ENCODE measurements around the gene MCEE.
"Not testable (repeated sequence)": the region's sequence is repeated elsewhere in the genome, so short reads cannot be mapped to it uniquely, and the experiment has no call there.

MCEE gene

DNA sequence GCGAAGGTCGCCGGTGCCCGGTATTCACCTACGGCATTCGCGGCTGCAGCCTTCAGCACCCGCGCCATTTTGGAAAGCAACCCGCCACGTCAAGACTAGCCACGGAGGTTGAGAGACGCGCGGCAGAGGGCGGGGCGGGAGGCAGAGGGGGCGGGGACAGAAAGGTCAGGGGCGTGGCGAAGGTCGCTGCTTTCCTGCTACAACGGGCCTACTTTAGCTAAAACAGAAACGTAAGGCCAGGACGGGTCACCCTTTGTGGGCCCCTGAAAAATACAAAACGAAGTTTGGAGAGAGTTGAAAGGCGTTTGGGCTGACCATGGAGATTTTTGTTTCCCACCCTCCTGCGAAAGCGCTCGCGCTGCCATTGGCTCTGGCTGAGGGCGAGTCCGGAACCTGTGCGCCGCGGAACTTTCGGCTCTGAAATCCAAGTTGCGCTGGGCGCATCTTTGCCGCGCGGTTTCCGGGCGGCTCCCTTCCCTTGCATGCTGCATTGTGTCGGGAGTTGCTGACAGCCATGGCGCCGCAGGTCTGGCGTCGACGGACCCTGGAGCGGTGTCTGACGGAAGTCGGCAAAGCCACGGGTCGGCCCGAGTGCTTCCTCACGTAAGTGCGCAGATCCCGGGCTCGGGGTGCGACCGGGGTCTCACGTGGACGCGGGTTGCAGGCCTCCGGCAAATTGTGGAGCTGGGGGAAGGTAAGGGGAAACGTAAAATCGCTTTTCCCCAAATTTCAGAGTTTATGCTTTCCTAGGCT, at the start of gene MCEE, which contains the start of gene MPHOSPH10:
MCEE (minus strand) TSS at position 78 of the 753 bp plus-strand sequence; CDS start at position 68, 10 bp downstream.
MPHOSPH10 (plus strand) TSS at position 483 of the 753 bp plus-strand sequence; CDS start at position 515, 32 bp downstream.
- DNase-seq: peak; percentile 60

DNA sequence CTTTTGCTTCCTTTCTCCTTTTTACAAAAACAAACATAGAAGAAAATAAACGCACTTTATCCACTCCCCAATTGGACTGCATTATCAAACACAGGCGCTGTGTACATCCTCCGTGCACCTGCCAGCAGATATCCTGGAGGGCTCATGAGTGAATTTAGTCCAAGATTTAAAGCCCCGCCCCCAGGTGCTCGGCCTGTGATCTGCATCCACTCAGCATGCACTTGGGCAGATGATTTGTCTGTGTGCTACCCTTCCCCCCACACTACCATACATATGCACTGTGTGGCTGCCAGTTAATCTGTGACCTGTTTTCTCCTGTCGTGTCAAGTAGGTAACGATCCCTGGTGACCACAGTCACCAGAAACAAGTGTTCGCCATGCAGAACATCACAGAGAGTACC, 48.8 kb upstream of the MCEE start:
- not testable (repeated sequence) for DNase-seq

DNA sequence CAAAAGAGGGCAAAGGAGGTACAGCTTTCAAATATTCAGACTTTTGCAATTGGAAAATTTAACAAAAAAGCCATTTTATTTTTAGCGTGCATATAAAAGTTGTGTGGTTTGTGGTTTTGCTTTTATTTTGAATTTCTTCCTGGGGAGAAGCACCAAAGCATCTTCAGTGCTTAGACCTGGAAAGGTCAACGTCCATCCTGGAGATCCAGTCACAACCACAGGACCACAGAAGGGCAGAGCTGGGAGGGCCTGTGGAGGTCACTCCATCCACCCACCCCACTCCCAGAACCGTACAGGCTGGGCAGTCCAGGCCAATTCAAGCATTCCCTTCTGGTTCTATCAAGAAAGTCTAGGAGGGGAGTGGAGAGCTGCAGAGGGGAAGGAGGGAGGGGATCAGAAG, 44.2 kb upstream of the MCEE start:
- no peak for DNase-seq

DNA sequence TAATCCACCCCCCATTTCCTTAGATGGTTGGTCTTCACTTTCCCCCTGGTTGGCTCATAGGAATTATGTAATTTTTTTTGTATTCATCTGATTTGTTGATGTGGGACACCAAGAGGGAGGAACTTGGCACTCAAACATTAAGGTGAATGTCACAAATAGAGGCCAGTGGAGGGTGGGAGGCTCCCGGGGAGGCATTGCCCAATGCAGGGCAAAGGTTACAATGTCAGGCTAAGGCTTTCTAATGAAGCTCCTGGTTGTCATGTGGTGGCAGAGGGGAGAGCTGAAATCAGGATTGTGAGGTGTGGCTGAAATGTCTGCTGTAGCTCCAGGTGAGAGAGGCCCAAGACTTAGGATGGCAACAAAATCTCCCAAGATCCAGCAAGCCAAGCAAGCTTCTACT, 43.1 kb upstream of the MCEE start:
- DNase-seq: no peak

DNA sequence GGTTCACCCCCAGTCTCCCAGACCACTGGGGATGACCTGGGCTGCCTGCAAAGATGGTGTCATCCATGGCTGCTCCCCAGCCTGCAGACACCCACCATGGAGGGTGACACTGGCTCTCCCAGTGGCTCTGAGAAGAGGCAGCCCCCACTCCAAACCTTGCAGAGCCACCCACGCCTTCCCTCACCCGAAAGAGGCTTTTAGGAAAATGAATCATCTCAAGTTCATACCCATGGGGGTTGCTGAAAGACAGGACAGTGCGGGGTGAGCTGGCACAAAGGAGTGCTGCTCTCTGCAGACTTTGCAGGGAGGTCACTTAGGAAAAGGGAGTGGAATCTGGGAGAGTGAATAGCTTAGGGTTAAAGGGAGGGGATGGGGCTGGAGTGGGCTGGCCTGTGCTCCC, 36.8 kb upstream of the MCEE start:
- DNase-seq: no peak

DNA sequence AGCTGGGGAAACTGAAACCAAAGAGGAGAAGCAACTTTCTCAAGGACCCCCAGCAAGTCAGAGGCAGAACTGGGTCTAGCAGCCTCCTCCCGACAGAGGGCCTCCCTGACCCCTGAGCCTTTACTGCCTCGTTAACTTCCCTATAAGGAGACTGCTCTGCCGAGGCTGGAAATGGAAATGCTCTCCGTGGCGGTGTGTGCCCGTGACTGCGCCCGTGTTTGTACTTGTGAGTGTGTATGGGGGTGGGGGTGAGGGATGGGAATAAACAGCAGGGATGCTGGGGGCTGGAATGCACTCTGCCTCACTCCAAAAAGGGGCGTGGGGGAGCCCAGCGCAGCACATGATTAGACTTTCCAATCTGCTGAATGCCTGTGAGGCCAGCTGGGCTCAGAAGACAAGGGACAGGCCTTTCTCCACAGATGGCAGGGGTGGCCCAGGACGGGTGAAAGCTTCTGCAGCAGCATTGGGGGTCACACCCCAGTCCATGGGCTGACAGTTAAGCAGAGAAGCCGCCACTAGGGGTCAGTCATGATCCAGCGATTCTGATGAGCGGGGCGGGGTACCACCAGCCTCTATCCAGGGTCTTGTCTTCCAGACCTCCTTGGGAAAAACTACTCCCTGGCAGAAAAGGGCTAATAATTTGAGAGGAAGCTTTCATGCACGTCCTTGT, 27.2 kb upstream of the MCEE start:
- DNase-seq: peak; percentile 11

DNA sequence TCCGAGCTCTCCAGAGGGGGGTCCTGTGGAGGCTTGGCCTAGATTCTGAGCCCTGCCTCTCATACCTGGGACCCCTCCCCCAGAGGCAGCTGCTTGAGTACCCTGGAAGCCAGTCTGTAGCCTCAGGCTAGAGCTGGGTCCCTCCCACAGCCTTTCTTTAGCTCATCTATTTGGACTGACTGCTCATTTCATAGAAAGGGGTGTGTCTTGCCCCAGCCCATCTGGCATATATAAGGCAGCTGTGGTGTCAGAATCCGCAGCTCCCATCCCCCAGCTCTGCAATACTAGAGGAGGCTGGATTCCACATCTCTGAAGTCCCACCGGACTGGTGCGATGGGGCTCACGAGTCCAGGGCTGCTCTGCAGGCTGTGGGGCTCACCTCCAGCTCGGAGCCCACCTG, 26.5 kb upstream of the MCEE start:
- no peak for DNase-seq

DNA sequence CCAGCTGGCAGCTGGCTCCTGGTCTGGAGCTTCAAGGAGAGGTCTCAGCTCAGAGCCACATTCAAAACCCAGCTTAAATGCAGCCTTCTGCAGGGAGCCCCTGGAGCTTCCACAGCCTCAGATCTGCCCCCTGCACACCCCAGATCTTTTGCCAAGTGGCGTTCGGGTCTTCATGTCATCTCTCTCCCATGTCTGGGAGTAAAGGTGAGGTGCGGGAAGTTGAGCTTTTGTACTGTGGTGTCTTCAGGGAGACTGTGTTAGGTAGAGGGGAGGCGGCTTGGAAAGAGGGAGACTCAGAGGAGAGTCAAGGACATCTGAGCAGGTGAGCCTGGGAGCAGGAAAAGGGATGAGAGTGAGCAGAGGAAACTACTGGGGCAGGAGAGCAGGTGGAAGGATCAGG, 25.8 kb upstream of the MCEE start:
- no peak for DNase-seq

DNA sequence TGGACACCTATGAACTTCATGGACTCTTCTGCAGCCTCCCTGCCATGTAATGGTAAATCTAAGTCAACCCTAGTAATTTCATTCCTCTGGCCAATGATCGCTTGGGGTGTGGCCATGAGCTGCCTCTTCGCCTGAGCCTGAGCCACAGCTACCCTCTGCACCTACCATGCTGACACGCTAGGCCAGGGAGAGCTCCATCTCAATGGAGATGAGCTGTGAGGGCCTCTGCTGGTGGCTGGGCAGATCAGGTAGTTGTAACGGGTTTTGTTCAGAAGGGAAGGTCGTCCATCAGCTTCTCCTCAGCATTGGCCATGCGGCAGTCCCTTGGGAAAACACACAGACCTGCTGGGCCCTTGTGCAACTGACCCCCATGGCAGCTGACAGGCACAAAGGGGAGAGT, 24.8 kb upstream of the MCEE start:
- DNase-seq: no peak

DNA sequence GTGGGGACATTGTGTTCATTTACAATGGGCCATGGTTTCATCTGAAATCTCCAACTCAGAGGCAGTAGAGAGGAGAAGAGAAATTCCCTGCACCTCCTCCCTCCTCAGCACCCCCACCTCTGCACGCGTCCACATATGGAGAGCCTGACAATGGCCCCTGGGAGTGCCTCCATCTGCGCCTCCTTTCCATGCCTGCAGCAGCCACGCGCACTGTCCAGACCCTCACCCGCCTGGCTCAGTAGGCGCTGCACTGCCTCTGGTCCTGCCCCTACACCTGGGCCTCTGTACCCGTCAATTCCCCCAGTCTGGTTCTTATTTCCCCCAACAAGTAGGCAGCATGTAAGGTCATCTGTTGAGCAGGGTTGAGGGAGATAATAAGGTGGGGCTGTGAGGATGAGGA, 24.2 kb upstream of the MCEE start:
- no peak for DNase-seq

DNA sequence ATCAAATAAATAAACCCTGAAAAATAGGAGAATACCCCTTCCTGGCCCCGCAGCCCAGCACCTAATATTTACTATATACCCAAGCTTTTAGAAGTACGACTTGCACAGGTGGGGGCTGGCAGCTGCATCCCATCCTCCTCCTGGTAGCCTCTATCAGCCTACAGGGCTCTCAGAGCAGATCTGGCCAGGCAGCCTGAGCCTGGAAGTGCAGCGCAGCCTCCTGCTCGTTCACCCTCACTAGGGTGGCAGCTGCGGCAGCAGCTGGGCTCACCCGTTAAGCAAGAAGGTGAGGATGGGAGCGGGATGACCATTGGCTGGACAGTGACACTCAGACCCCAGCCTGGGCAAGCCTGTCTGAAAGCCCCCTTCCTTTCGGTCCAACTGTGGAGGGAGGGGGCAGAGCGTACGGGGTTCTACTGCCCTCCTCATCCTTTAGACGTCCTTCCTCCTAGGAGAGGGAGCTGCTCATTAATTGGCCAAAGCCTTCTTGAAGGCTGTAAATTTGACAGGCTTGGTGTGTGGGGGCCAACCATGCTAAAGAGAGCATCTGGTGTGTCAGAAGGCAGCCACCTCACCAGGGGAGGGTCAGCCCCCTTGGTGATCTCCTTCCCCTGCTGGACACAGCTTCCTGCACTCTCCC, 23.7 kb upstream of the MCEE start:
- DNase-seq: no peak

DNA sequence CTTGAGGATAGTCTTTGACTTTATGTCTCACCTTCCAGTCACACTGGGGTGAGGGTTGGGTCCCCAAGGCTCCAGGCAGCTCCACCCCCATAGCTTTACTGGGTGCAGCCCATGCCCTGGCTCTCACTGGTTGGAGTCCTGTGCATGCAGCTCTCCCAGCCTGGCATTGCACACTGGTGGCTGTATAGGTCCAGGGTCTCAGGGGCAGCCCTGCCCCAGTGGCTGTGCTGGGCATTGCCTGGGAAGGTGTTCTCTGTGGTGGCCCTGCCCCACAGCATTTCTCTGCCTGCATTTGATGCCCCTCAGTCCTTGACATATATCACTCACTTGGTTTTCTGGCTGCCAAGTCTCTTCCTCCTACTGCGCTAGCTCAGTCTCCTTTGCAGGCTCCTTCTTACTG, 21.6 kb upstream of the MCEE start:
- DNase-seq: no peak

DNA sequence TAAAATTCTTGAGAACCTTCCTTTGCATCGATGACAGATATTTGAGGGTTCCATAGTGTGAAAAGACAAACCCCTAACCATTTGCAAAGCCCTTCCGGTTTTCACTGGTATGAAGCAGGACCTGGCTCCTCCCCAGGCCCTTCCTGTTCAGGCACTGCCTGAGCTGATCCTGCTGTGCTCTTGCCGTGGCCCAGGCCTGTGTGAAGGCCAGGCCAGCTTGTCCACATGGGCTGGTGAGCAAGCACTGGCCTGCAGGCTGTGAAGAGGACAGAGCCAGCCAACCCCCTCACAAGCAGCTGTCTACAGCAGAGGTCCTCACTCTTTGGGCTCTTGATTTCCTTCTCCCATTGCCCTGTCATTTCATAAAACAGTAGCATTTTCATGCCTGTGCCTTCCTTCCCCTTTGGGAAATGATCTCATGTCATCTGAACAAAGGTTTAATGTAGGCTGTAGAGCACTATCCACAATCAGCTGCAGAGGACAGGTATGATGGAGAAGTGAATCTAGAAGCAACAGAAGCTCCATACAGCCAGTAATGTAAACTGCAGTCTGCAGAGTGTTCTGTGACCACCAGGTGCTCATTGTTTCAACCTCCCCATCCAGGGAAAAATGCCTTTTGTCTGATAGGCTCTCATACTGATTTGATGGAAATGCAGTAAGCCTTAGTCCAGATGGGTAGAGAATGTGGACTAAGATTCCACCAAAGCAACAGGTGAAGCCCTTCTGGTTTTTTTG, 20.2 kb upstream of the MCEE start:
- no peak for DNase-seq

DNA sequence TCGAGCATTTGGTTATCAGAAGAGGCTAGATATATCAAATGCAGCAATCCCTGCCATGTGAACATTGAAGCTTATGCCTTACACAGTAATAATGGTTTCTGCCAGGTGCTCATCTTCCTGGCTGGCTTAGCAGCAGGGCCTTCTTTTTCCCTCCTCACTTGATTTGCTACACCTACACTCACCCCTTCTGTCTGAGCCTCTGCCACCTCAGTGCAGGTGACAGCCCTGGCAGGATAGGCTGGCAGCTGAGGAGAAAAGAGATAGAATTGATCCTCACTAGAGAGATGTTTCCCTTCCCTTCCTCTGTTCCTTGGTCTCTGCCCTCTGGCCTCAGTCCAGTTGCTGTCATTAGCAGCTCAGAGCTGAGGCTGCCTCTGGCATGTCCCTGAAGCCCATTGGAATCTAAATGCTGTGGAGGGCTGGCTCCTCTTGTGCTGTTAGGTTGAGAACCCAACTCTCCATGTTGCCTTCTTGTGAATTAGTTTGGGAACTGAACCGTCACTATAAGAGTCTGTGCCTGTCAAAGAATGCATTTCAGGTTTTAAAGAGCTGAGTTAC, 18.6 kb upstream of the MCEE start:
- no peak for DNase-seq

DNA sequence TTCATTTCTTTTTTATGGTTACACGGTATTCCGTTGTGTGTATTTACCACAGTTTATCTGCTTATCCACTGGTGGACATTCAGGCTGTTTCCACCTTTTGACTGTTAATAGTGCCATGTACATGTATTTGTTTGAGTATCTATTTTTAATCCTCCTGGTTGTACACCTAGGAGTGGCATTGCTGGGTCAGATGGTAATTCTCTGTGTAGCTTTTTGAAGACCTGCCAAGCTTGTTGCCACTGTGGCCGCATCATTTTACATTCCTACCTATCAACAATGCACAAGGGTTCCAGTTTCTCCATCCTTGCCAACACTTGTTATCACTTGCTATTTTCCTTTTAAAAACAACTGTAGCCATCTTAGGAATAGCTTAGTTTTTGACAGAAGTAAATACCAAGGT, 13.8 kb upstream of the MCEE start:
- no peak for DNase-seq

DNA sequence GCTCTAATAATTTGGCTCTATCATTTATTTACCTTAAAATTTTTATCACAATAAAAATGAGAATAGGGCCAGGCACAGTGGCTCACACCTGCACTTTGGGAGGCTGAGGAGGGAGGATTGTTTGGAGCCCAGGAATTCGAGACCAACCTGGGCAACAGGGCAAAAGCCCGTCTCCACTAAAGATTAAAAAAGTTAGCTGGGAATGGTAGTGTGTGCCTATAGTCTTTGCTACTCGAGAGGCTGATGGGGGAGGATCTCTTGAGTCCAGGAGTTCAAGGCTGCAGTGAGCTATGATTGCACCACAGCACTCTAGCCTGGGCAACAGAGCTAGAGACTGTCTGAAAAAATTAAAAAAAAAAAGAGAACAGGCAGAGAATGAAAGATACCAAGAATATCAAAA, 6.1 kb upstream of the MCEE start:
- DNase-seq: no peak

DNA sequence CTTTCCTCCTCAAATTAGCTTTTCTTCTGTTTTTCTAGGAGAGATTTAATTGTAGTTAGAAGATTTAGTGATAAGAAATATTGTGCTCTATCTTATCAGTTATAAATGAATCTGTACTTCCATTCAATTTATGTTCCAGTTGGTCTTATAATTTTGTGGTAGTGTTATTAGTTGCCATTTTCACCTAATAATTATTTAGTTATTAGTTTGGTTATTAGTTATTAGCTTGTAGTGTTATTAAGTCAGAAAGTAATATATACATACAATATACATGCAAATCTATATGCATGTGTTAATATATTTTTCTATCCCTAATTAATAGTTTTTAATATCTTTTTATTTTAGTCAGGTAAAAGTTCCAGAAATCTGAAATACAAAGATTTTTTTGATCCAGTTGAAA, 3.6 kb upstream of the MCEE start:
- no peak for DNase-seq

DNA sequence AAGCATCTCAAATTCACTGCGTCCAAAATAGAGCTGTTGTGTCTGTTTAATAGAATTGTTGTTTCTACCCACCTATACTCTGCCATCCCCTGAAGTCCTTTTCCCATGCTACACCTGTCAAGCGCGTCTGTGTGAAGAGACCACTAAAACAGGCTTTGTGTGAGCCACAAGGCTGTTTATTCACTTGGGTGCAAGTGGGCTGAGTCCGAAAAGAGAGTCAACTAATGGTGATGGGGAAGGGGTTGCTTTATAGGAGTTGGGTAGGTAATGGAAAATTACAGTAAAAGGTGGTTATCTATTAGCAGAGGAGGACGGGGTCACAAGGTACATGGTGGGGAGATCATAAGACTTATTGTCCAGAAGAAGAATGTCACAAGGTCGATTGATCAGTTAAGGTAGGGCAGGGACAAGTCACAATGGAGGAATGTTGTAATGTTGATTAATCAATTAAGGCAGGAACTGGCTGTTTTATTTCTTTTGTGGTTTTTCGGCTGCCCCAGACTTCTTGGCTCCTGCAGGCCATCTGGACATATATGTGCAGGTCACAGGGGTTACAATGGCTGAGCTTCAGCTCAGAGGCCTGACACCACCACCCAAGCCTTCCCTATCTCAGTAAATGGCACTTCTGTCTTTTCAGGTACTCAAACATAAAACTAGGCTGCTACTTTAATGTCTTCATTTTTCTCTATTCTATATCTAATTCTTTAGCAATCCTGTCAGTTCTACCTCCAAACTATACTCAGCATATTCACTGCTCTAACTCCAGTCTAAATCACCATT, 1.5 kb upstream of the MCEE start:
- not testable (repeated sequence) for DNase-seq

DNA sequence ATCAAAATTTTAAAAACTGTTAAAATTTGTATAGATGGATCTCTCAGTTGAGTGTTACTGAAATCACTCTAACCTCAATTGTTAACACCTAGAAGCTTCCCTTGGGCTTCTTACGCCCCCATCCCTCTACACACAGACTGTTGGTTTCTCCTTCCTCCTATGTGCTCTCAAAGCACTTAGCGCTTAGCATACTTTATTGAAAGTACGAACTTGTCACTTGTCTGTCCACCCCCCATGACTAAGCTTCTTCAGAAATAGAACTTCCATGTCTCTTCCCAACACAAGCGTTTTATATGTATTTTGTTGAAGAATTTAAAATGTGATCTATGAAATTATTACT, 846 bp upstream of the MCEE start:
- DNase-seq: no peak

DNA sequence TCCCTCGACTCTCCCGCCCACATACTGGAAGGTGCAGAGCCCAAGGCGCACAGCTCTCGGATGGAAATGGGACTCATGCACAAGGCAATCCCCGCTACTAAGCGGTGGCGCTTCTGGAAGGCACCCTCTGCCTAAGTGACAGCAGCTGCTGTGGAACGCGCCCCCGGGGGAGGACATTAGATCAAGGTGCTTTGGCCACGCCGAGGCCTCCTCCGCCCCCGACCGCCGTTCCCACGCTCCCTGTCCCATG, 202 bp downstream of the MCEE start:
- DNase-seq: no peak

DNA sequence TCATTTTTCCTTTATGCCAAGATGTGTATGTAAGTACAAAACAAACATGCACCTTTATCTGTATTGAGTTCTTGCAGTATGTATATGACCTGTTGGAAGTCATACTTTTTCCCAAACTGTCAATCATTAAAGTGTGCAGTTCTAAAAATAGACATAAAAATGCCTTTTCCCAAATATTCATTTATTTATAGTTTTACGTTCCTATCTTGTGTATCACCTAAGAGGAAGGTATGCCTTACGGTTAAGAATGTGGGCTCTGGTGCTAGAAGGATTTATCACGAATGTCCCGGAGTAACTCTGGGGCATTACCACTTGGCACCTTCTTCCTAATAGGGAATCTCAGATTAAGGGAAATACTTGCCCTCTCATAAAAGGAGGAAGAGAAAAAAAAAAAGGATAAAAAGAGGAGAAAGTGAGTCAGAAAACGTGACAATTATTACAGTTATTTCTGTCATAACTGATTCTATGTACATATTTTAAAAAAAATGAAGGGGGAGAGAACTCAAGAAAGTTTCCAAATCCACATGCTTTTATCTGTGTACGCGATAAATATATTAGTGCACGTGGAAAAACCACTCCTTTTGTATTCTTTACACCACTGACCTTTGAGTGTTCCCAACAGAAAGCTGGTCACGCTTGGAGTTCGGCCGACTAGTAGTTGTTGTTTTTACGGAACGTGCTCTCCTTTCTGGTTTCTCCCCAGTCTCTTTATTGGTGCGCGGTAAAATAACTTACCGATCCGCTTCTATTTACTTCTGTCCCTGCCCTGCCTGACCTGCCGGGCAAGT, 721 bp downstream of the MCEE start:
- DNase-seq: peak; percentile 13

DNA sequence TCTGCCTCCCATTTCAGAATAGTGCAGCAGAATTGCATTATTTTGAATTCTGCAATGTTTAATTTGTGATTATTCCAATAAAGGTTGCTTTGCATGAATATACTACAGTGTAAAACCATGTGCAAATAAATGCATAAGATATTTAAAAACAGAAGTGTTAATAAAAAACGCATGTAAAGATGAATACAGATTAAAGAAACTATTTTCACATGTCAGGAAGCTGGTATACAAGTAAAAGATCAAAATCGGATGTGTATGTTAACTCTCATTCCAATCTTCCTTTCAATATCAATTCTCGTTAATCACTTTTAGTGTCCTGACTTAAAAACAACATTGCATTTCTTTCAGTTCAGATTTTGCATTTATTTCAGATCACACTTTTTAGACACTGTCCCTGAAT, 3.1 kb downstream of the MCEE start:
- DNase-seq: no peak

All from NCI-H748 treated with DMSO at 0.1 percent for 48 hours (cell line).